H9 (cell line): Measurements from ENCODE around the gene PREX1. TPM values are rescaled to one million over a fixed set of nuclear protein-coding genes. Genes with fewer than 3 reads are reported as not detected.

Experiments used
- DNase-seq: peaks from one replicate; pipeline ENCODE4 v3.0.0-alpha.2; 2017
- H2AFZ ChIP-seq: one replicate; pipeline ENCODE4 v1.6.1; 2013; ENCODE audit warnings: mild to moderate bottlenecking, low read length, control low read depth, moderate library complexity
- H2AK5ac ChIP-seq: 2 replicates; pipeline ENCODE4 v1.6.1; 2013; ENCODE audit warnings: low read length, control low read depth, mixed read lengths; ENCODE audit not compliant: insufficient read length
- H2BK120ac ChIP-seq: one replicate; pipeline ENCODE4 v1.6.1; 2013; ENCODE audit warnings: low read depth, mild to moderate bottlenecking, low read length, control low read depth, inconsistent platforms; ENCODE audit not compliant: poor library complexity, severe bottlenecking
- H2BK12ac ChIP-seq: 2 replicates; pipeline ENCODE4 v1.6.1; 2013; ENCODE audit warnings: low read length, control low read depth, mixed read lengths, low read depth; ENCODE audit not compliant: insufficient read length
- H2BK15ac ChIP-seq: 2 replicates; pipeline ENCODE4 v1.6.1; 2013; ENCODE audit warnings: low read depth, low read length, control low read depth
- H2BK20ac ChIP-seq: one replicate; pipeline ENCODE4 v1.6.1; 2013; ENCODE audit warnings: low read depth, mild to moderate bottlenecking, low read length, control low read depth, inconsistent platforms; ENCODE audit not compliant: poor library complexity, severe bottlenecking
- H2BK5ac ChIP-seq: 2 replicates; pipeline ENCODE4 v1.6.1; 2013; ENCODE audit warnings: low read length, control low read depth, mixed read lengths; ENCODE audit not compliant: insufficient read length
- H3K14ac ChIP-seq: 2 replicates; pipeline ENCODE4 v1.6.1; 2013; ENCODE audit warnings: low read length, control low read depth; ENCODE audit not compliant: insufficient read depth
- H3K18ac ChIP-seq: 2 replicates; pipeline ENCODE4 v1.6.1; 2013; ENCODE audit warnings: low read depth, mild to moderate bottlenecking, mixed read lengths, low read length, control low read depth; ENCODE audit not compliant: insufficient read length
- H3K23ac ChIP-seq: 2 replicates; pipeline ENCODE4 v1.6.1; 2013; ENCODE audit warnings: low read length, control low read depth, mixed read lengths, low read depth; ENCODE audit not compliant: insufficient read length
- H3K23me2 ChIP-seq: 2 replicates; pipeline ENCODE4 v1.6.1; 2013; ENCODE audit warnings: low read depth, mild to moderate bottlenecking, mixed read lengths, low read length, control low read depth; ENCODE audit not compliant: insufficient read length, poor library complexity, severe bottlenecking
- H3K27ac ChIP-seq: 2 replicates; pipeline ENCODE4 v1.5.1; 2013; ENCODE audit warnings: low read length, control low read depth, mixed read lengths, low read depth; ENCODE audit not compliant: insufficient read length
- H3K27me3 ChIP-seq: 2 replicates; pipeline ENCODE4 v1.6.1; 2013; ENCODE audit warnings: low read length, control low read depth, inconsistent platforms; ENCODE audit not compliant: insufficient read depth
- H3K4ac ChIP-seq: 2 replicates; pipeline ENCODE4 v1.6.1; 2013; ENCODE audit warnings: low read depth, mild to moderate bottlenecking, control low read depth, inconsistent platforms, low read length, moderate library complexity
- H3K4me1 ChIP-seq: 2 replicates; pipeline ENCODE4 v1.6.1; 2013; ENCODE audit warnings: low read length, control low read depth, inconsistent platforms; ENCODE audit not compliant: insufficient read depth
- H3K4me2 ChIP-seq: 2 replicates; pipeline ENCODE4 v1.6.1; 2013; ENCODE audit warnings: low read length, control low read depth, mixed read lengths; ENCODE audit not compliant: insufficient read length, insufficient read depth
- H3K56ac ChIP-seq: 2 replicates; pipeline ENCODE4 v1.6.1; 2013; ENCODE audit warnings: low read depth, mild to moderate bottlenecking, mixed read lengths, low read length, control low read depth; ENCODE audit not compliant: insufficient read length
- H3K79me1 ChIP-seq: 2 replicates; pipeline ENCODE4 v1.6.1; 2013; ENCODE audit warnings: low read depth, mild to moderate bottlenecking, moderate library complexity, low read length, control low read depth, inconsistent platforms; ENCODE audit not compliant: insufficient read depth, poor library complexity, severe bottlenecking
- H3K79me2 ChIP-seq: 2 replicates; pipeline ENCODE4 v1.6.1; 2013; ENCODE audit warnings: low read length, control low read depth, inconsistent platforms; ENCODE audit not compliant: insufficient read depth
- H3K9ac ChIP-seq: 2 replicates; pipeline ENCODE4 v1.6.1; 2013; ENCODE audit warnings: low read length, control low read depth, mixed read lengths; ENCODE audit not compliant: insufficient read length; ENCODE audit errors: extremely low read depth
- H3K9me3 ChIP-seq: one replicate; pipeline ENCODE4 v1.6.1; 2013; ENCODE audit warnings: low read depth, low read length, inconsistent platforms; ENCODE audit not compliant: control insufficient read depth
- H3T11ph ChIP-seq: one replicate; pipeline ENCODE4 v1.6.1; 2013; ENCODE audit warnings: mild to moderate bottlenecking, low read length, control low read depth, inconsistent platforms
- H4K20me1 ChIP-seq: one replicate; pipeline ENCODE4 v1.6.1; 2013; ENCODE audit not compliant: control insufficient read depth, insufficient read length, insufficient read depth
- H4K5ac ChIP-seq: 2 replicates; pipeline ENCODE4 v1.6.1; 2013; ENCODE audit warnings: low read depth, mild to moderate bottlenecking, mixed read lengths, low read length, control low read depth; ENCODE audit not compliant: insufficient read length
- H4K8ac ChIP-seq: replicated peaks from 2 replicates; pipeline ENCODE4 v1.6.1; 2013; ENCODE audit warnings: low read length, control low read depth, mixed read lengths, low read depth; ENCODE audit not compliant: insufficient read length
- H4K91ac ChIP-seq: 2 replicates; pipeline ENCODE4 v1.6.1; 2013; ENCODE audit warnings: low read depth, mild to moderate bottlenecking, moderate library complexity, mixed read lengths, low read length, control low read depth; ENCODE audit not compliant: insufficient read length
- H3K27ac Mint-ChIP-seq, 3 experiments: 2 replicates in 2 of 3; 3 replicates in 1 of 3; pipeline ENCODE4 v1.8.0; 2020 to 2021; ENCODE audit warnings: mixed read lengths in 3 of 3, mild to moderate bottlenecking in 1 of 3, moderate library complexity in 1 of 3
- H3K27me3 Mint-ChIP-seq: 2 replicates; pipeline ENCODE4 v1.8.0; 2021; ENCODE audit warnings: low read depth, mild to moderate bottlenecking, moderate library complexity, mixed read lengths
- H3K36me3 Mint-ChIP-seq, 3 experiments: 2 replicates in 2 of 3; 3 replicates in 1 of 3; pipeline ENCODE4 v1.8.0; 2020 to 2021; ENCODE audit warnings: low read depth in 3 of 3, mixed read lengths in 3 of 3; ENCODE audit not compliant: insufficient read depth in 1 of 3
- H3K4me1 Mint-ChIP-seq, 2 experiments: 2 replicates each; pipeline ENCODE4 v1.8.0; 2020; ENCODE audit warnings: mixed read lengths in 2 of 2
- H3K4me3 Mint-ChIP-seq, 2 experiments: 2 replicates in 1 of 2; 3 replicates in 1 of 2; pipeline ENCODE4 v1.8.0; 2020 to 2021; ENCODE audit warnings: mild to moderate bottlenecking in 2 of 2, mixed read lengths in 2 of 2, moderate library complexity in 1 of 2
- H3K9me3 Mint-ChIP-seq, 2 experiments: 2 replicates in 1 of 2; 3 replicates in 1 of 2; pipeline ENCODE4 v1.8.0; 2020; ENCODE audit warnings: mild to moderate bottlenecking in 2 of 2, mixed read lengths in 2 of 2, moderate library complexity in 1 of 2
- CTCF ChIP-seq: fragments of 200-600 bp; sonication (generic); conservative IDR thresholded peaks from 3 replicates; pipeline ENCODE4 v1.8.0; 2021; ENCODE audit warnings: antibody characterized with exemption, mild to moderate bottlenecking
- WGBS: extraction: QIAGEN DNeasy Blood & Tissue Kit; methylation state at CpG from one replicate; pipeline ENCODE4 v1.1.7; 2013; ENCODE audit warnings: missing lambda C conversion rate, low lambda C conversion rate, mixed read lengths; ENCODE audit not compliant: insufficient read length; ENCODE audit errors: extremely low coverage; 5-methylcytosine and 5-hydroxymethylcytosine counted together
- total RNA-seq: library from RNA; stranded (reverse); gene quantifications from 2 replicates; pipeline ENCODE4 v1.2.1, GENCODE V29; 2021

PREX1 gene
- total RNA-seq, 1 experiment from 2014 or later: 6.6 TPM

DNA sequence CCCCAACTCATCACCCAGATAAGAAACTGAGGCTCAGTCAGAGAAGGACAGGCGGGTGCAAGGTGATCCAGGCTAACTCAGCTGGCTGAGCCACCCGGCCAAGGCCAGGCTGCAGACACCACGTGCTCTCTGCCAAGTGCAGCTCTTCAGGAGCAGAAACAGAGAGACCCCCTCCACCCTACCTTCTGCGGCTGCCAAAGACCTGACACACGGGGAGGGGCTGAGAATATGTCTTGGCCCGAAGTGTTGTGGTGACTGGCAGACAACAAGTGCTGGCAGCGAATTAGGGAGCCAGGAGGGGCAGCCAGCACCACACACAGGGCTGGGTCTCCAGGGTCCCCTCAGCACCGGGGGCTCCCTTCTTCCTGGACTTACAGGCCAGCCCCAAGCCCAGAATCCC lies 22.5 kb downstream of the PREX1 start:
- WGBS: no CpG with 5 or more reads among the region's 8 CpGs
- peaks cover 6 to 7% of the 10 kb centered on the region in 2 experiments; a peak in 4 of 5 replicates for H3K9me3 Mint-ChIP-seq
- no peak overlapping the region for H3K4ac ChIP-seq

More for the DNA sequence above, 22.5 kb downstream of the PREX1 start:
- Histone ChIP-seq H2BK15ac (no peak overlapping the region), H2BK20ac (no peak overlapping the region), H3K23ac (no peak overlapping the region), H3K56ac (no peak overlapping the region), H3K18ac (no peak overlapping the region), H3K79me2 (no peaks in the 10 kb centered on the region), H4K91ac (no peak overlapping the region), H3K9ac (no peak overlapping the region), H2BK120ac (no peak overlapping the region), H4K5ac (no peak overlapping the region), H3K4me2 (no peak overlapping the region), H2BK12ac (no peak overlapping the region), H2AFZ (no peak overlapping the region), H3T11ph (no peak overlapping the region), H3K27ac (no peak overlapping the region), H2BK5ac (no peak overlapping the region), H3K9me3 (no peaks in the 10 kb centered on the region), H3K23me2 (no peaks in the 10 kb centered on the region), H3K14ac (no peak overlapping the region), H3K27me3 (no peaks in the 10 kb centered on the region), H4K20me1 (no peaks in the 10 kb centered on the region), H3K79me1 (no peaks in the 10 kb centered on the region), H2AK5ac (no peak overlapping the region), H4K8ac (no peak overlapping the region), H3K4me1 (no peaks in the 10 kb centered on the region)
- no peak overlapping the region; a peak in 1 of 7 replicates for H3K27ac Mint-ChIP-seq
- no peak overlapping the region; a peak in 1 of 5 replicates for H3K4me3 Mint-ChIP-seq
- H3K27me3 Mint-ChIP-seq: peaks cover 4% of the 10 kb centered on the region
- no peak for DNase-seq
- H3K36me3 Mint-ChIP-seq: peaks cover 0 to 18% (median 7%) of the 10 kb centered on the region in 3 experiments; a peak in 3 of 7 replicates
- H3K4me1 Mint-ChIP-seq: peaks cover 0 to 5% of the 10 kb centered on the region in 2 experiments; a peak in 1 of 4 replicates
- no peak for TF ChIP-seq CTCF
